PC-9 (cell line): ENCODE data around the gene GAS7. TPM values are rescaled to one million over a fixed set of nuclear protein-coding genes. Genes with fewer than 3 reads are reported as not detected.

ENCODE experiments used
- BruUV-seq: library from RNA; stranded (reverse); fragments of 400-500 nt; replicated peaks from 2 replicates; lab custom pipeline; 2021; lab: Mats Ljungman, UMichigan
- CTCF ChIA-PET: fragments of 300-600 bp; sonication (Branson Sonifier 250); formaldehyde crosslinking; loops from one replicate; lab custom pipeline; 2022; ENCODE audit warnings: antibody characterized with exemption; lab: Charles Lee
- POLR2A ChIA-PET: fragments of 300-600 bp; sonication (Branson Sonifier 250); formaldehyde crosslinking; loops from one replicate; lab custom pipeline; 2022; ENCODE audit warnings: antibody characterized with exemption; ENCODE audit not compliant: unreplicated experiment; lab: Charles Lee
- DNase-seq, 2 experiments: peaks; one replicate each; pipeline versions ENCODE4 v3.0.0 to v3.0.0-alpha.2; 2015 to 2022; ENCODE audit warnings: mixed read lengths in 1 of 2
- H2AFZ ChIP-seq: fragments of 200-600 bp; sonication (generic); 2 replicates; pipeline ENCODE4 v1.8.1; 2017; ENCODE audit warnings: antibody characterized with exemption
- H3F3A ChIP-seq: fragments of 200-600 bp; sonication (generic); 2 replicates; pipeline ENCODE4 v1.8.1; 2017; ENCODE audit warnings: antibody characterized with exemption, mild to moderate bottlenecking, low read depth; ENCODE audit not compliant: insufficient read depth
- H3K27ac ChIP-seq: fragments of 200-600 bp; sonication (generic); 2 replicates; pipeline ENCODE4 v1.6.1; 2016; ENCODE audit warnings: mixed run types
- H3K27me3 ChIP-seq: fragments of 200-600 bp; sonication (generic); 2 replicates; pipeline ENCODE4 v1.6.1; 2016; ENCODE audit warnings: low read depth, mixed run types; ENCODE audit not compliant: insufficient read depth
- H3K36me3 ChIP-seq: fragments of 200-600 bp; sonication (generic); 2 replicates; pipeline ENCODE4 v1.6.1; 2016; ENCODE audit warnings: low read depth, mixed run types
- H3K4me1 ChIP-seq: fragments of 200-600 bp; sonication (generic); replicated peaks from 2 replicates; pipeline ENCODE4 v1.6.1; 2016; ENCODE audit warnings: mixed run types; ENCODE audit not compliant: insufficient read depth
- H3K4me2 ChIP-seq: fragments of 200-600 bp; sonication (generic); 2 replicates; pipeline ENCODE4 v1.6.1; 2017; ENCODE audit warnings: mixed run types
- H3K4me3 ChIP-seq: fragments of 200-600 bp; sonication (generic); 2 replicates; pipeline ENCODE4 v1.6.1; 2016; ENCODE audit warnings: mixed run types
- H3K79me2 ChIP-seq: fragments of 200-600 bp; sonication (generic); 2 replicates; pipeline ENCODE4 v1.6.1; 2017; ENCODE audit warnings: low read depth, mixed run types
- H3K9me2 ChIP-seq: fragments of 200-600 bp; sonication (generic); 2 replicates; pipeline ENCODE4 v1.8.1; 2017; ENCODE audit warnings: mild to moderate bottlenecking; ENCODE audit not compliant: insufficient read depth
- H3K9me3 ChIP-seq: fragments of 200-600 bp; sonication (generic); 2 replicates; pipeline ENCODE4 v1.8.1; 2016; ENCODE audit warnings: low read depth; ENCODE audit not compliant: insufficient read depth
- H4K20me1 ChIP-seq: fragments of 200-600 bp; sonication (generic); 2 replicates; pipeline ENCODE4 v1.8.1; 2017; ENCODE audit not compliant: insufficient read depth
- CTCF ChIP-seq: fragments of 200-600 bp; sonication (generic); conservative IDR thresholded peaks from 2 replicates; pipeline ENCODE4 v1.6.1; 2017; ENCODE audit warnings: mixed run types, antibody characterized with exemption, mild to moderate bottlenecking, moderate library complexity
- EZH2 ChIP-seq: fragments of 200-600 bp; sonication (generic); IDR thresholded peaks from 2 replicates; pipeline ENCODE4 v1.8.0; 2017; ENCODE audit warnings: antibody characterized with exemption, low read depth
- intact Hi-C: fragments of 100-400 bp; cut with micrococcal nuclease; formaldehyde crosslinking; loops from one replicate; pipeline ENCODE4 v1.10.0; 2022; ENCODE audit not compliant: unreplicated experiment
- total RNA-seq: library from RNA; stranded (reverse); gene quantifications from 2 replicates; pipeline ENCODE4 v1.2.3, GENCODE V29; 2021

Gene GAS7
- total RNA-seq, 1 experiment from 2014 or later: not detected

DNA sequence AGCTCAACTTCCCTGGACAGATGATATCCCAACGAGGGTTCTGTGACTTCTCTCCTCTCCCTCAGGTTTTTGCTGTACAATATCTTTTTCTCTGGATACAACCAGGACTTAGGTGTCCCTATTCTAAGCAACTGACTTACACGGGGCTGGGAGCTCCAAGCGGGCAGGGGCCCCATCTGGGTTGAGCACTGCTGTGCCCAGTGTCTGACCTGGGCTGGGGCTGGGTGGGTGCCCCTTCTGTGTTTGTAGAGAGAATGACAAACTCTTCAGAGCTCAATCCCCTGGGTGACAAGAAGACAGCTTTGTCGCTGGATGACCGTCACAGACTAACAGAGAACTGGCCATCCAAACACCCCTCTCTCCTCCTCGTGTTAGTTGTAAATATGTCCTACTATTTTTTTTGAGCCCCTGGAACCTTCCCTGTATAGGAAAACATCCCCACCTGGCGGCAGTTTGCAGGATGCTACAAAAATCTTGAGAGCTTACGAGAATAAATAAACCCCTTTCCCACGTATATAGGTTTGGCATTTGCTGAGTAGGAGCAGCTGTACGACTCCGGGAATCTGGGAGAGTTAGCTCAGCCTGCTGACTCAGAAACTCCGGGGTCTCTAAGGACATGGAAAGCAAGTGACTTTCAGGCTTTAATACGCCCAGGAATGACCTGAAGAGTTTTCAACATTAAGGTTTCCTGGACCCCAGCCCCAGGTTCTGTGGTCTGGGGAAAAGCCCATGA lies 269.6 kb downstream of the GAS7 start:
- BruUV-seq: no TSS peak
- Histone ChIP-seq H2AFZ (no peak overlapping the region), H3K9me3 (no peaks in the 10 kb centered on the region), H3K4me2 (peak overlapping the region; percentile 56), H3K27me3 (peaks cover 30% of the 10 kb centered on the region), H4K20me1 (no peaks in the 10 kb centered on the region), H3K4me1 (0 out of 2 replicates have a peak, but pooled peaks cover 3% of the 10 kb centered on the region), H3K9me2 (no peaks in the 10 kb centered on the region), H3K4me3 (no peak overlapping the region), H3F3A (no peaks in the 10 kb centered on the region), H3K27ac (no peak overlapping the region), H3K79me2 (no peaks in the 10 kb centered on the region), H3K36me3 (no peaks in the 10 kb centered on the region)
- intact Hi-C loops: loop anchor here (1.0 to 10.0 kb wide), 5 partner anchors 126 to 351 kb away; partner anchors contain the start of gene USP43
- DNase-seq: peak; percentile 61 to 74
- ChIA-PET POLR2A (interaction anchor here (0.6 to 0.7 kb wide), 3 partner anchors 16 to 1545 kb away, joined by 3 to 7 read pairs (median 6); no protein-coding TSS in a partner anchor), CTCF (interaction anchor here (0.6 to 1.2 kb wide), 11 partner anchors 20 to 353 kb away, joined by 3 to 9 read pairs (median 4); partner anchors contain the start of genes CFAP52 and RCVRN)
- TF ChIP-seq EZH2 (no peak), CTCF (peak; percentile 74)

DNA sequence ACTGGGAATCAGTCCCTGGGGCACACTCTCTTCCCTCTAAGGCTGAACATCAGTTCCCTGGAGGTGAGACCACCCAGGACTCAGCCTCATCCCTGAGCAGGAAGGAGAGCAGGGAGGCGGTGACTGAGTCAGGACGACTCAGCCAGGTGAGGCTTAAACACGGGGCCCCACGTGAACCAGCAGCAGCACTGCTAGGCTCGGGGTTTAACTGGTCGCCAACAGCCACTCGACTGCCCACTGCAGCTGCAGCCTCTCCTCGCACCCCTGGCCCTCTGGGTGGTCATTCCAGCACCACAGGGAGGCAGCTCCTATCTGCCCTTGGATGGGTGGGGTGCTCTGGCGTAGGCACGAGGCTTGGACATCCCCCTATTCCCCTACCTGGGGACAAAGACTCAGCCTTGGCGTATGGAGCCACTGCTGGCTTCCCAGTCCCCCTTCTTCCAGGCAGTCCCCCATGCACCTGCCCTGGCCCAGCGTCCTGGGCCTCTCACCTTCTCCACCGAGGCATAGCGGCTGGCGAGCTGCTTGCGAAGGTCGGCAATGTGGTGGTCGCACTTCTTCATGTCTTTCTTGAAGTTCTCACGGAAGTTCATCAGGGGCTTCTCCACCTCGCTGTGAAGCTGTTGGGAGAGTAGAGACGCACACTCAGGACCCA lies 272.1 kb downstream of the GAS7 start:
- H3K27me3 ChIP-seq: peaks cover 17% of the 10 kb centered on the region
- ChIA-PET CTCF (no interaction called here), POLR2A (no interaction called here)
- no peak overlapping the region for H3K4me3 ChIP-seq
- no peaks in the 10 kb centered on the region for H4K20me1 ChIP-seq
- no peak overlapping the region for H3K4me2 ChIP-seq
- H3K9me2 ChIP-seq: no peaks in the 10 kb centered on the region
- no peaks in the 10 kb centered on the region for H3K36me3 ChIP-seq
- H3K4me1 ChIP-seq: 0 out of 2 replicates have a peak, but pooled peaks cover 3% of the 10 kb centered on the region
- intact Hi-C loops: loop anchor here (10.0 kb wide), 2 partner anchors 161 to 281 kb away; partner anchors contain the start of gene USP43
- H3K27ac ChIP-seq: no peak overlapping the region
- H2AFZ ChIP-seq: no peak overlapping the region
- BruUV-seq: no TSS peak
- H3F3A ChIP-seq: no peaks in the 10 kb centered on the region
- no peak for DNase-seq
- H3K79me2 ChIP-seq: no peaks in the 10 kb centered on the region
- TF ChIP-seq EZH2: no peak
- no peak for TF ChIP-seq CTCF
- no peaks in the 10 kb centered on the region for H3K9me3 ChIP-seq

- no TSS peak for BruUV-seq
- Histone ChIP-seq H3K9me2 (no peaks in the 10 kb centered on the region), H3K4me2 (no peak overlapping the region), H2AFZ (no peak overlapping the region), H3K79me2 (no peaks in the 10 kb centered on the region), H3K27me3 (peaks cover 9% of the 10 kb centered on the region), H3K4me3 (no peak overlapping the region), H4K20me1 (no peaks in the 10 kb centered on the region), H3K4me1 (0 out of 2 replicates have a peak, but pooled peaks cover 3% of the 10 kb centered on the region), H3K27ac (no peak overlapping the region), H3F3A (no peaks in the 10 kb centered on the region), H3K36me3 (no peaks in the 10 kb centered on the region), H3K9me3 (no peaks in the 10 kb centered on the region)
- no peak for TF ChIP-seq CTCF
- no peak for DNase-seq
- intact Hi-C loops: loop anchor here (2.0 to 10.0 kb wide), 3 partner anchors 161 to 693 kb away; partner anchors contain the start of gene USP43
- CTCF ChIA-PET: interaction anchor here (1.0 to 1.2 kb wide), 2 partner anchors 108 to 301 kb away, joined by 3 to 10 read pairs; no protein-coding TSS in a partner anchor
- POLR2A ChIA-PET: no interaction called here
These were observed 272.9 kb downstream of the GAS7 start for GRCh38 chr17:9925457-9925856.
